HL-60 (cell line): ENCODE results near the gene TMEM131L.

ENCODE experiments used
- DNase-seq, 2 experiments: peaks; one replicate each; pipeline ENCODE4 v3.0.0-alpha.2; 2010 to 2020; ENCODE audit warnings: low read depth in 1 of 2, low spot score in 1 of 2
- H3K27ac ChIP-seq: fragments of 250-450 bp; sonication (Bioruptor Pico); replicated peaks from 2 replicates; pipeline ENCODE4 v1.5.1; 2020; ENCODE audit warnings: mild to moderate bottlenecking, moderate library complexity
- H3K27me3 ChIP-seq: fragments of 250-450 bp; sonication (Bioruptor Pico); 2 replicates; pipeline ENCODE4 v1.5.1; 2021; ENCODE audit warnings: mild to moderate bottlenecking, moderate library complexity; ENCODE audit not compliant: insufficient read depth, poor library complexity, severe bottlenecking
- H3K4me3 ChIP-seq: replicated peaks from 2 replicates; pipeline ENCODE4 v1.5.1; 2011; ENCODE audit warnings: mild to moderate bottlenecking, control low read depth, low read length; ENCODE audit not compliant: insufficient read depth
- GABPA ChIP-seq: IDR thresholded peaks from 2 replicates; pipeline ENCODE4 v1.6.1; 2012; ENCODE audit warnings: low read depth
- POLR2AphosphoS5 ChIP-seq: IDR thresholded peaks from 2 replicates; pipeline ENCODE4 v1.6.1; 2012; ENCODE audit warnings: low read depth
- REST ChIP-seq: IDR thresholded peaks from 2 replicates; pipeline ENCODE4 v1.6.1; 2012; ENCODE audit warnings: low read depth; ENCODE audit not compliant: insufficient replicate concordance
- SPI1 ChIP-seq: IDR thresholded peaks from 2 replicates; pipeline ENCODE4 v1.6.1; 2012; ENCODE audit warnings: low read depth, mild to moderate bottlenecking, borderline replicate concordance
- TF ChIP-seq, protein P1 (sequence below): IDR thresholded peaks from one replicate; pipeline ENCODE4 v1.5.1; 2011; ENCODE audit warnings: low read length, control low read depth, inconsistent platforms; ENCODE audit not compliant: insufficient read depth

Gene TMEM131L

GRCh38 chr4:153465615-153466080 lies 512 bp upstream of the TMEM131L start:
- TF ChIP-seq, protein P1, sequence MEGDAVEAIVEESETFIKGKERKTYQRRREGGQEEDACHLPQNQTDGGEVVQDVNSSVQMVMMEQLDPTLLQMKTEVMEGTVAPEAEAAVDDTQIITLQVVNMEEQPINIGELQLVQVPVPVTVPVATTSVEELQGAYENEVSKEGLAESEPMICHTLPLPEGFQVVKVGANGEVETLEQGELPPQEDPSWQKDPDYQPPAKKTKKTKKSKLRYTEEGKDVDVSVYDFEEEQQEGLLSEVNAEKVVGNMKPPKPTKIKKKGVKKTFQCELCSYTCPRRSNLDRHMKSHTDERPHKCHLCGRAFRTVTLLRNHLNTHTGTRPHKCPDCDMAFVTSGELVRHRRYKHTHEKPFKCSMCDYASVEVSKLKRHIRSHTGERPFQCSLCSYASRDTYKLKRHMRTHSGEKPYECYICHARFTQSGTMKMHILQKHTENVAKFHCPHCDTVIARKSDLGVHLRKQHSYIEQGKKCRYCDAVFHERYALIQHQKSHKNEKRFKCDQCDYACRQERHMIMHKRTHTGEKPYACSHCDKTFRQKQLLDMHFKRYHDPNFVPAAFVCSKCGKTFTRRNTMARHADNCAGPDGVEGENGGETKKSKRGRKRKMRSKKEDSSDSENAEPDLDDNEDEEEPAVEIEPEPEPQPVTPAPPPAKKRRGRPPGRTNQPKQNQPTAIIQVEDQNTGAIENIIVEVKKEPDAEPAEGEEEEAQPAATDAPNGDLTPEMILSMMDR: no peak
- peak; percentile 83 for TF ChIP-seq REST
- peak overlapping the region; percentile 87 for H3K4me3 ChIP-seq
- H3K27me3 ChIP-seq: no peaks in the 10 kb centered on the region
- peak in 1 of 2 experiments; percentile 45 for DNase-seq
- peak overlapping the region; percentile 72 for H3K27ac ChIP-seq

- TF ChIP-seq REST: no peak
- TF ChIP-seq GABPA: no peak
- TF ChIP-seq, protein P1: no peak
- TF ChIP-seq POLR2AphosphoS5: peak; percentile 52; the same call in 1 of the 2 replicates
- TF ChIP-seq SPI1: 0 out of 2 replicates have a peak, but pooled peaks have one; percentile 20
- H3K27me3 ChIP-seq: no peaks in the 10 kb centered on the region
- H3K27ac ChIP-seq: peak overlapping the region; percentile 90
- H3K4me3 ChIP-seq: peak overlapping the region; percentile 87
- peak in 1 of 2 experiments; percentile 47 for DNase-seq
Measured at GRCh38 chr4:153466949-153467896, 1.1 kb downstream of the TMEM131L start.

- DNase-seq: peak in 1 of 2 experiments; percentile 36
- no peaks in the 10 kb centered on the region for H3K27me3 ChIP-seq
- TF ChIP-seq GABPA: no peak
- TF ChIP-seq SPI1: no peak
- no peak for TF ChIP-seq POLR2AphosphoS5
- no peak for TF ChIP-seq REST
- TF ChIP-seq, protein P1: no peak
- H3K4me3 ChIP-seq: peak overlapping the region; percentile 87
- H3K27ac ChIP-seq: peak overlapping the region; percentile 90
Measured at GRCh38 chr4:153467897-153468262, 1.7 kb downstream of the TMEM131L start.
